Neural progenitor cell (in vitro differentiated cells): Measurements from ENCODE around the gene ARX. TPM values are rescaled to one million over a fixed set of nuclear protein-coding genes. Genes with fewer than 3 reads are reported as not detected.

Experiments
- DNase-seq: peaks from one replicate; pipeline ENCODE4 v3.0.0-alpha.2; 2016; ENCODE audit warnings: low spot score
- H2AFZ ChIP-seq: fragments of 200-600 bp; sonication (generic); replicated peaks from 2 replicates; pipeline ENCODE4 v1.6.1; 2016; ENCODE audit warnings: antibody characterized with exemption
- H3F3A ChIP-seq: fragments of 200-600 bp; sonication (generic); 2 replicates; pipeline ENCODE4 v1.6.1; 2016; ENCODE audit warnings: antibody characterized with exemption, low read depth
- H3K27ac ChIP-seq: fragments of 200-600 bp; sonication (generic); 2 replicates; pipeline ENCODE4 v1.5.1; 2016; ENCODE audit warnings: mild to moderate bottlenecking
- H3K27me3 ChIP-seq: fragments of 200-600 bp; sonication (generic); 2 replicates; pipeline ENCODE4 v1.6.1; 2016; ENCODE audit warnings: mild to moderate bottlenecking, moderate library complexity
- H3K36me3 ChIP-seq: fragments of 200-600 bp; sonication (generic); 2 replicates; pipeline ENCODE4 v1.5.1; 2016
- H3K4me1 ChIP-seq: fragments of 200-600 bp; sonication (generic); 2 replicates; pipeline ENCODE4 v1.6.1; 2016; ENCODE audit warnings: mixed run types
- H3K4me2 ChIP-seq: fragments of 200-600 bp; sonication (generic); 2 replicates; pipeline ENCODE4 v1.6.1; 2016
- H3K4me3 ChIP-seq: fragments of 200-600 bp; sonication (generic); 2 replicates; pipeline ENCODE4 v1.5.1; 2016
- H3K79me2 ChIP-seq: fragments of 200-600 bp; sonication (generic); 2 replicates; pipeline ENCODE4 v1.6.1; 2016; ENCODE audit warnings: low read depth
- H3K9ac ChIP-seq: fragments of 200-600 bp; sonication (generic); 2 replicates; pipeline ENCODE4 v1.6.1; 2016
- H3K9me3 ChIP-seq: fragments of 200-600 bp; sonication (generic); 2 replicates; pipeline ENCODE4 v1.5.1; 2016; ENCODE audit warnings: low read depth
- H4K20me1 ChIP-seq: fragments of 200-600 bp; sonication (generic); 2 replicates; pipeline ENCODE4 v1.6.1; 2016; ENCODE audit warnings: low read depth
- H3K27ac Mint-ChIP-seq: 3 replicates; pipeline ENCODE4 v1.8.0; 2021; ENCODE audit warnings: mixed read lengths
- H3K27me3 Mint-ChIP-seq: 2 replicates; pipeline ENCODE4 v1.8.0; 2022; ENCODE audit warnings: low read depth, mild to moderate bottlenecking, inconsistent platforms, moderate library complexity, mixed read lengths; ENCODE audit not compliant: insufficient read depth
- H3K36me3 Mint-ChIP-seq: 3 replicates; pipeline ENCODE4 v1.8.0; 2021; ENCODE audit warnings: mixed read lengths
- H3K4me1 Mint-ChIP-seq: 3 replicates; pipeline ENCODE4 v1.8.0; 2021; ENCODE audit warnings: mixed read lengths
- H3K4me3 Mint-ChIP-seq: 3 replicates; pipeline ENCODE4 v1.8.0; 2021; ENCODE audit warnings: mild to moderate bottlenecking, moderate library complexity, mixed read lengths
- H3K9me3 Mint-ChIP-seq: 3 replicates; pipeline ENCODE4 v1.8.0; 2020; ENCODE audit warnings: mixed read lengths
- EZH2 ChIP-seq: fragments of 200-600 bp; sonication (generic); IDR thresholded peaks from 2 replicates; pipeline ENCODE4 v1.6.1; 2017; ENCODE audit warnings: antibody characterized with exemption, mild to moderate bottlenecking, moderate library complexity
- EZH2phosphoT487 ChIP-seq: fragments of 200-600 bp; sonication (generic); IDR thresholded peaks from 2 replicates; pipeline ENCODE4 v1.6.1; 2017; ENCODE audit warnings: antibody characterized with exemption
- total RNA-seq: library from RNA; depleted of rRNA; stranded (reverse); fragments of >200 nt; gene quantifications from 2 replicates; pipeline ENCODE4 v1.2.3, GENCODE V29; 2015; ENCODE audit warnings: low replicate concordance
- TF ChIP-seq, protein P1 (sequence below): fragments of 200-600 bp; sonication (generic); IDR thresholded peaks from 2 replicates; pipeline ENCODE4 v1.5.1; 2017; ENCODE audit warnings: antibody characterized with exemption, mild to moderate bottlenecking

Gene ARX
- total RNA-seq, 1 donor from 2014 or later: 5.3 TPM

DNA sequence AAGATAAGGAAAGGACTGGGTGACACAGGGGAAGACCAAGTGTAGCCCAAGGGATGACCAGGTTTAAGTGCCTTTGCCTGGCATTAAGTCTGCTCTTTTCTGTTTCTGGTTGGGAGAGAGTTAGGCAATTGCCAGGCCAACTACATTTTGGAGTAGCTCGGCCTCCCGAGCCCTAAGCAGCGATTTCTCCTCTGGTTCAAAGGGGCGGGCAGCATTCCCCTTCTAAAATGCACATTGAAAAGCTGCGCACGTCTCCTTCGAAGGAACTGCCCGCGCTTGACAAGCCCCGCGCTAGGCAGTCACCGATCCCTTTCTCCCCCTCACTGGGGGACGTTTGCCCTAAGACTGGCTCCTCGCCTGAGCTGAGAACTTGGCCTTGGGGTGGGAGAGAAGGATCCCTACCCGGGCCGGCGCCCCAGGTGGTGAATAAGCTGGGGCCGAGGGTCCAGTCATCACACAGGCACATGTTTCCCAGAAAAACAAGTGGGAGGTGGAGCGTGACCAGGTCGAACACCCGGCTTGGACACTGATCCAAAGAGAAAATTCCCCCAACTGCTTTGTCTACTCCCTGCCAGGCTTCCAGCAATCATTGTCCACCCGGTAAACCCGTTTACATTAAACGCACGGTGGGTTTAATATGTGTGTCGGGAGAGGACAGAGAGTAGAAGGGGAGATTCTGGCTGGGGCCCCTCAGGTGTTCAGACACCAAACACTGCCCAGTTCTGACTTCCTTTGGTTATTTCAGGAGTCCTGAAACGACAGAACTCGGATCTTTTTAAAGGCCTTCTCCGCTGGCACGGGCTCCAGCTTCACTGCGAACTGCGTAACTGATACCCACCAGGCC, 4.0 kb downstream of the ARX start:
- H3K79me2 ChIP-seq: peaks cover 13% of the 10 kb centered on the region

DNA sequence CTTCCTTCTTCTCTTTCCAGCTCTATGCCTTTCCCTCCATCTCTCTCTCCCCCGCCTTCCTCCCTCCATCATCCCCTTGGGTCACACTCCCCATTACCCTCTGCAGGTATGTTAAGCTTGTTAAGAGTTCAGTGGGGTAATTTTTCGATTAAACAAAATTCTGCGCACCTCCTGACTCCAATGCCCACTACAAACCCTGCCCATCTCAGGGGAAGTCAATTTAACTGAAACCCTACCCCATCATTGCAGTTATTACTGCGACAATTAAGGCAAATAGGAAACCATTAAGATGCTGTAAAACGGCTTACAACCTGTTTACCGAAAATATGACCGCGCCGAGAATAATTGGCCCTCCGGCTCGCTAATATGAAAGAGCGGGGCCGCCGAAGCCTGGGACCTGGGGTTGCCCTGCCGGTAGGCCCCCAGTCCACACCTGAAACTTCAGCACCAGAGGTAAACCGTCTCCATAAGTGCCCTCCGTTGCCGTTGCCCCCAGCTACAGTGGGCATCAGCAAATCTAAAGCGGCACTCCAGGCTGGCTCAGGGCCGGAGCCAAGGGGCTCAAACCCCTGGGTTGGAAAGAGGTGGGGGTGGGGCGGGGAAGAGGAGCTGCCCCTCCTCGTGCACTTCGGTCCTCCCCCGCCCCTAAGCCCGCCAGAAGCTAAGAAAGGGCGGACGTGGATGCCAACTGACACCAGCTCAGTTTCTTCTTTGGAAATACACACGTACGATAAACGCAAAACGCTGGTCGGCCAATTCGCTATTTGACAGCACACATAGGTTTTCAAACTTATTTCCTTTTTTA, 4.8 kb downstream of the ARX start:
- Mint-ChIP-seq H3K4me3 (peak overlapping the region; percentile 49), H3K27me3 (peaks cover 89% of the 10 kb centered on the region), H3K4me1 (peaks cover 27% of the 10 kb centered on the region), H3K9me3 (no peaks in the 10 kb centered on the region), H3K36me3 (no peaks in the 10 kb centered on the region), H3K27ac (no peak overlapping the region)
- Histone ChIP-seq H3K4me2 (peak overlapping the region; percentile 81), H2AFZ (no peak overlapping the region), H3K27me3 (peaks cover 99% of the 10 kb centered on the region), H3K9ac (no peak overlapping the region), H4K20me1 (peaks cover 92% of the 10 kb centered on the region), H3F3A (peaks cover 45% of the 10 kb centered on the region), H3K9me3 (no peaks in the 10 kb centered on the region), H3K27ac (no peak overlapping the region), H3K4me3 (peak overlapping the region; percentile 46), H3K79me2 (peaks cover 15% of the 10 kb centered on the region), H3K36me3 (no peaks in the 10 kb centered on the region), H3K4me1 (peaks cover 40% of the 10 kb centered on the region)
- TF ChIP-seq, protein P1, sequence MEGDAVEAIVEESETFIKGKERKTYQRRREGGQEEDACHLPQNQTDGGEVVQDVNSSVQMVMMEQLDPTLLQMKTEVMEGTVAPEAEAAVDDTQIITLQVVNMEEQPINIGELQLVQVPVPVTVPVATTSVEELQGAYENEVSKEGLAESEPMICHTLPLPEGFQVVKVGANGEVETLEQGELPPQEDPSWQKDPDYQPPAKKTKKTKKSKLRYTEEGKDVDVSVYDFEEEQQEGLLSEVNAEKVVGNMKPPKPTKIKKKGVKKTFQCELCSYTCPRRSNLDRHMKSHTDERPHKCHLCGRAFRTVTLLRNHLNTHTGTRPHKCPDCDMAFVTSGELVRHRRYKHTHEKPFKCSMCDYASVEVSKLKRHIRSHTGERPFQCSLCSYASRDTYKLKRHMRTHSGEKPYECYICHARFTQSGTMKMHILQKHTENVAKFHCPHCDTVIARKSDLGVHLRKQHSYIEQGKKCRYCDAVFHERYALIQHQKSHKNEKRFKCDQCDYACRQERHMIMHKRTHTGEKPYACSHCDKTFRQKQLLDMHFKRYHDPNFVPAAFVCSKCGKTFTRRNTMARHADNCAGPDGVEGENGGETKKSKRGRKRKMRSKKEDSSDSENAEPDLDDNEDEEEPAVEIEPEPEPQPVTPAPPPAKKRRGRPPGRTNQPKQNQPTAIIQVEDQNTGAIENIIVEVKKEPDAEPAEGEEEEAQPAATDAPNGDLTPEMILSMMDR: no peak
- TF ChIP-seq EZH2phosphoT487 (peak; percentile 77), EZH2 (peak; percentile 87)
- DNase-seq: peak; percentile 54

More for the DNA sequence above, 4.0 kb downstream of the ARX start:
- Histone ChIP-seq H3K4me1 (peaks cover 36% of the 10 kb centered on the region), H2AFZ (no peak overlapping the region), H3F3A (peaks cover 53% of the 10 kb centered on the region), H3K27ac (no peak overlapping the region), H4K20me1 (peaks cover 84% of the 10 kb centered on the region), H3K9me3 (no peaks in the 10 kb centered on the region), H3K9ac (no peak overlapping the region), H3K36me3 (no peaks in the 10 kb centered on the region), H3K4me3 (peak overlapping the region; percentile 46), H3K4me2 (peak overlapping the region; percentile 81), H3K27me3 (peaks cover 99% of the 10 kb centered on the region)
- Mint-ChIP-seq H3K4me3 (peak overlapping the region; percentile 78), H3K9me3 (no peaks in the 10 kb centered on the region), H3K36me3 (no peaks in the 10 kb centered on the region), H3K4me1 (peaks cover 19% of the 10 kb centered on the region), H3K27ac (no peak overlapping the region), H3K27me3 (peaks cover 89% of the 10 kb centered on the region)
- peak; percentile 60 for DNase-seq
- TF ChIP-seq EZH2 (peak; percentile 57), EZH2phosphoT487 (peak; percentile 38)
- TF ChIP-seq, protein P1: no peak

DNA sequence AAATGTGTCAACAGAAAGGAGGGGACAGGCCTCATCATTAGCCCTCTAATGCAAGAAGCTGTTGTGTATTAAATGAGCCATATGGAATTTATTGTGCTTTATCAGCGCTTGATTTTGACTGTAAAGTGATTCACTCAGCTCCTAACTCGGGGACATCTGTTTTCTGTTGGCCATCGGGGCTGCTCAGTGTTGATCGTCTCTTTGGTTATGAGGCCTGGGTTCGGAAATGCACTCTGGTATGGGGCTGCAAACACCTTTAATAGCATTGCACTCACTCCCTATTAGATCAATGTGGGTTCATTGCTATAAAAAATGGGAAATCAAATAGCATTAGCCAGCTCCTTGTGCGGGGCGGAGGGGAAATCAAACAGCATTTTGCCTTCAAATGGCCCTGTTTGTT, 6.4 kb downstream of the ARX start:
- Histone ChIP-seq H3K36me3 (no peaks in the 10 kb centered on the region), H3K27ac (no peak overlapping the region), H4K20me1 (peaks cover 92% of the 10 kb centered on the region), H3K4me1 (peaks cover 55% of the 10 kb centered on the region), H3K4me2 (no peak overlapping the region), H3K4me3 (no peak overlapping the region), H3K9me3 (no peaks in the 10 kb centered on the region), H3K9ac (no peak overlapping the region), H2AFZ (no peak overlapping the region), H3F3A (peaks cover 36% of the 10 kb centered on the region), H3K27me3 (peaks cover 99% of the 10 kb centered on the region), H3K79me2 (peaks cover 11% of the 10 kb centered on the region)
- Mint-ChIP-seq H3K36me3 (no peaks in the 10 kb centered on the region), H3K27me3 (peaks cover 78% of the 10 kb centered on the region), H3K4me3 (no peak overlapping the region), H3K27ac (no peak overlapping the region), H3K4me1 (peaks cover 23% of the 10 kb centered on the region), H3K9me3 (peaks cover 2% of the 10 kb centered on the region)
- no peak for DNase-seq
- TF ChIP-seq EZH2 (peak; percentile 52), EZH2phosphoT487 (no peak)
- TF ChIP-seq, protein P1: no peak
